ENCODE measurements around the gene TACO1.

TACO1 gene

GRCh38 chr17:63598281-63598680 lies 2.4 kb upstream of the TACO1 start:
- no peak for DNase-seq (ENCODE audit: low spot score)
- FAIRE-seq = no peak

DNA sequence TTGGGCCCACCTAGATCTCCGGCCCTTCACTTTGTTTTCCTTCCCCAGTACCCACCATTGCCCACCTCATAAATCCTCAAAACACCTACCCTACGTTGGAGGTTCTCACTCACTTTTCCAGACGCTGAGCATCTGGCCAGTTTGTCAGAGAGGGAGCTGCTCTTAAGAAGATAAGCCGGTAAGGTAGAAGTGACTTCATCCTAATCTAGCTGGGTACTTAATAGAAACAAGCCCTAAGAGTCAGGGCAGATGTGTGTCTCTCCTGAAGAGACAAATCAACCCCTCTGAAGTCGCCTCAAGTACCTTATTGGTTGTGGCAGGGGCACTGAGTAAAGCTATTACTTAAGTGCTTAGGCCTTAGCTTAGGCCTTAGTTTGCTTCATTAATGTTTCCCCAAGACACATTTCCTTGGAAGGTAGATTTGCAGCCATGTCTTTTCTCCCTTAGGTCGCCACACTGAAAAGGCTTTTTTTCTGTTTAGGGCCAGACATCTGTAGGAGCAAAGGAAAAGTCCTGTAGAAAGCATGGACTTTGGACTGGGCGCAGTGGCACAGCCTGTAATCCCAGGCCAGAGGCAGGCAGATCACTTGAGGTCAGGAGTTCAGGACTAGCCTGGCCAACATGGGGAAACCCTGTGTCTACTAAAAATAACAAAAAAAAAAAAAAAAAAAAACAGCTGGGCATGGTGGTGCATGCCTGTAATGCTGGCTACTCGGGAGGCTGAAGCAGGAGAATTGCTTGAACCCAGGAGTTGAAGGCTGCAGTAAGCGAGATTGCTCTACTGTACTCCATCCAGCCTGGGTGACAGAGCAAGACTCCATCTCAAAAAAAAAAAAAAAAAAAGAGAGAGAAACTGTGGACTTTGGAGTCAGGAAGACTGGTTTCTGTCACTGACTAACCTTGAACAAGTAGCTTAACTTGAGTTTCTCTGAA lies 1.0 kb downstream of the TACO1 start:
- FAIRE-seq = no peak
- DNase-seq (ENCODE audit: low spot score) = no peak

- DNase-seq (ENCODE audit: low spot score) (no peak), FAIRE-seq (peak; percentile 37)
These were observed 9.3 kb downstream of the TACO1 start for GRCh38 chr17:63609816-63610573.

DNA sequence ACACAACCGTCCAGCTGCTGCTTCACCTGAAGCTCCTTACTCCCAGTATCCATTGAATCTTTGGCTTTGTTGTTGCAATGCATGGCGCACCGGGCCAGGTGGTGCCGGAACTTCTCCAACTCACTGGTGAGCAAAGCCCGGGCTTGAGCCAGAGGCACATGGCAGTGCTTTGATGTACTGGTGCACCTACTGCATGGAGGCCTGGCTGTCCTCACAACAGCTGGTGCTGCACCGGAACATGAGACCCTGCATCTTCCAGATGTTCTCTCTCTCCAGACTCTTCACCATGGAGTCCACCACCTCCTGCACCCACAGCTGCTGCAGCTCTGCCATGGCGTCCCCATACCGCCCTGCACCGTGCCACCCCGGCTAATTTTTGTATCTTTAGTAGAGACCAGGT lies 10.2 kb downstream of the TACO1 start:
- DNase-seq (ENCODE audit: low spot score) (no peak), FAIRE-seq (no peak)

DNA sequence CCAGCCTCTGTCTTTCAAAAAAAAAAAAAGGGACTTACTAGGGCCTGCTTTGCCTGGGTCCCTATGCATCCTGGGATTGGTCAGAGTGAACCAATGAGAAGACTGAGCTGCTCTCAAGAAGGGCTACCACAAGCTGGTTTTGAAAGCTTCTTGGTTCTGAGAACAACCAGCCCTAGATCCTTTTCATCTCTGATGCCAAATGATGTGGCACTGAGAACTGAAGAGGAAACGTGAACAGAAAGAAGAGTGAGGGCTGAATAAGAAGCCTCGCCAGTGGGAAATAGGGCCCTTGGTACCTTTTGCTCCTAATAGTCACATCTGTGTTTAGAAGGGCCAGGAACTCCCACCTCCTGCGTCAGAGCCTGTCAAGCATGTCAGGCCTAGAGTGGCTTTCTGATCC lies 10.7 kb downstream of the TACO1 start:
- FAIRE-seq = no peak

GRCh38 chr17:63613663-63614062 lies 13.0 kb downstream of the TACO1 start:
- no peak for FAIRE-seq
- no peak for DNase-seq (ENCODE audit: low spot score)

More for the DNA sequence above, 10.7 kb downstream of the TACO1 start:
- DNase-seq (ENCODE audit: low spot score) = no peak

- FAIRE-seq = no peak
- DNase-seq (ENCODE audit: low spot score) = no peak
These were observed 20.6 kb downstream of the TACO1 start for GRCh38 chr17:63621229-63621683.

DNA sequence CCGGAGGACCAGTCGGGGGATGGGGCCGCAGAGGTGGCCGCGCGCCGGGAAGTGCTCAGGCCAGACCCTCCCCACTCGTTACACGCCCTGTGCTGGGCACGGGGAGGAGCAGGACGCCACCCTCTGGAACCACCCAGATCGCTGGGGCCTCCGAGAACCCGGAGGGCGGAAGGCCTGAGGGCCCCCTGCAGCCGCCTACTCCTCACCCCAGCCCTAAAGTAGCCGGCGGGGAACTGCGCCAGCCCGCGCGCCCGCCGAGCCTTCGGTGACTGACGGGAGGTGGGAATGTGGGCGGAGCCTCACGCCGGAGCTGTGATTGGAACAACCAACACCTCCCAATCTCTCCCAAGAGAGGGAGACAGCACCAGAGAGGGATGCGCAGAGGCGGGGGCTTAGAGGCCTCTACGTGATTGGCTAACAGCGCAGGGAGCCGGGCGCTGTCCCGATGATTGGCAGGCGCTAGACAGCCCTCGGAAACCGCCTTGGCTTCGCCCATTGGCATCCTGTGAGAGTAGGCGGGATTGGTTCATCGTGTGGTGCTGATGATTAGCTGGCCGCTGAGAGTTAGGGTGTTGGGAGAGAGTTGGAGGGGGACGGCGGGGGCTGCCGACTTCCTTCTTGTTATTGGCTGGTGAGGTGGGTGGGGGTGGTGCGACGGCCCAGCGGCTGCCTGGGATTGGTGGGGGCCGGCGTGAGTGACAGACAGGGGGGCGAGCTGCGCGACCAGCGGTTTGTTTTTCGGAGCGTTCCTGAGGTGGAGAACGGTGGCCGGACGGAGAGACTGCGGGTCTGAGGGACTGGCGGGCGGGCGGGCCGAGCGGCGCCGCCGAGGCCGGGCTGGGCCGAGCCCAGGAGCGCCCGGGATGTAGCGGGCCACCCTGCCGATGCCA lies 21.2 kb downstream of the TACO1 start, which contains the start of gene MAP3K3:
MAP3K3 (plus strand) TSS at position 734 of the 890 bp plus-strand sequence. CDS start 343 bp downstream, outside the sequence.
- DNase-seq (ENCODE audit: low spot score) (peak; percentile 100), FAIRE-seq (peak; percentile 94)

DNA sequence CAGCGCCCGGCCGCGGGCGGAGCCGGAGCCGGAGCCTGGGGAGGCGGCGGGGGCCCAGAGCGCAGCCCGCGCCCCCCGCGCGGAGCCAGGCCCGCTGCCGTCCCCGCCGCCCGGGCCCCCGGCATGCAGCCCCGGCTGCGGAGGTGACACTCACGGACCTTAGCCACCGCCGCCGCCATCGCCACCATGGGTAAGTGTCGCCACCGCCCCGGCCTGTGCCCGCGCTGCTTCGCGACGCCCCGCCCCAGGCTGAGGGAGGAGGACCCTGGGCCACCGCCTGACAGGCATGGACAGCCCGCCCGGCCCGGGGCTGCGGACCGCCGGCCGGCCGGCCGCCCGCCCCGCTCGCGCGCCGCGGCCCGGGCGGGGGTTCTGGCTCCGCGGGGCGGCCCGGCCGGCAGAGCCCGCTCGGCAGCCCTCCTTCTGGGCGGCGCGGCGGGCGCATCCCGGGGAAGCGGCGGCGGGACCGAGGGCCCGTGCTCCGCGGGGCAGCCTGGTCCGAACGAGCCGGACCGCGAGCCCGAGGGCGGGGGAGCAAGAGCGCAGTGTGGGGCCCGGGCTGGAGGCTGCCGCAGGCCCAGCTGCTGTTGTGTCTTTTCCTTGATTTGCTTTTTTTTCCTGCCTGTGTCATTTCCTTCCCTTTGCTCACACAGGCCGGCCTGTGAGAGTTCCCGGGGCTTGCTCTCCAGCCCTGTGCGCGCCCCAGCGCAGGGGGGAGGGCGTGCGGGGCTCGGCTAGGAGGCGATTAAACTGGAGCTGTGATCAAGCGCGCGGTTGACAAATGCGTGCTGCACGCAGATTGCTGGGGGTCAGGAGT lies 22.1 kb downstream of the TACO1 start:
- DNase-seq (ENCODE audit: low spot score) = peak; percentile 81
- FAIRE-seq = no peak

GRCh38 chr17:63623786-63624530 lies 23.3 kb downstream of the TACO1 start:
- DNase-seq (ENCODE audit: low spot score) = no peak
- no peak for FAIRE-seq

GRCh38 chr17:63624531-63624880 lies 23.8 kb downstream of the TACO1 start:
- no peak for DNase-seq (ENCODE audit: low spot score)
- no peak for FAIRE-seq

DNA sequence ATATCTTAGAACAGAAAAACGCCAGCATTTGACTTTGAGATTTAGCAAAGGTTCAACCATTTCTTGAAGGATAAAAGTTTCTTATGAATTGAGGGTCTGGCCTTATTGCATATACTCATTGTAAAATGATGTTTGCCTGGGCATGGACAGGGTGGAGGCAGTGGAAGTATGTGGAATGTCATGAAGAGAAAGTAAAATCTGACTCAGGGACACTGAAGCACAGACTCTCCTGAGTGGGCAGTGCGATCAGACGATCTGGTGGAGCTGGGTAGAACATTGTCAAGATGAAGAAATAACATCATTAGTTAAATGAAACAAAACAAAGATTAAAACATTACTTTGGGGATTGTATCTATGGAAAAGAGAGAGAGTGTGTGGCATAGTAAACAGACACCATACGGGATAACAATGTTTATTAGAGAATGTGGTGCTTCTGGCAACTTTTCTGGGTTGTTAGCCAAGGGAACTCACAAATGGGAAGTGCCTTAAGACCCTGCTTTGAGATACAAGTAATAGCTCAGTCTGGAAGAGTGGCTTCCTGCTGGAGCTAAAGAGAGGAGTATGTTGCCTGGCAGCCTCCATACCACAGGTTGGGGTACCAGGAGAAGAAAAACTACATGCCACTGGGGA lies 26.0 kb downstream of the TACO1 start:
- FAIRE-seq (no peak), DNase-seq (ENCODE audit: low spot score) (no peak)

DNA sequence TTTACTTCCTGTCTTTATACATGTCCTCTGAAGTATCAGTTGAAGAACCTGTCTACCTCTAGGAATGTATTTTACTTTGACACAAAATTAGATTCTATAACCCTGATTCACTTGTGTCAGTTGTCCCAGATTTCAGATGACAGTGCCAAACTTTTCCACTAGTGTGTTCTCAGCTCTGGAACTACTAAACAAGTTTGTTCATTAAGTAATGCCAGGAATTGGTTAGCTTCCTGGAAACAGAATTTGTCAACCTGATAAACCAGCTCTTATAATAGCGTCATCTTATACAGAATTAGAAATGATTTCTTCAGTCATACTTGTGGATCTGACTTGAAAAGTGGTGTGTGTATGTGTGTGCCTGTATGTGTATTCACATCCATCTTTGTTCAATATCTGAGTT lies 28.9 kb downstream of the TACO1 start:
- no peak for FAIRE-seq
- no peak for DNase-seq (ENCODE audit: low spot score)

DNA sequence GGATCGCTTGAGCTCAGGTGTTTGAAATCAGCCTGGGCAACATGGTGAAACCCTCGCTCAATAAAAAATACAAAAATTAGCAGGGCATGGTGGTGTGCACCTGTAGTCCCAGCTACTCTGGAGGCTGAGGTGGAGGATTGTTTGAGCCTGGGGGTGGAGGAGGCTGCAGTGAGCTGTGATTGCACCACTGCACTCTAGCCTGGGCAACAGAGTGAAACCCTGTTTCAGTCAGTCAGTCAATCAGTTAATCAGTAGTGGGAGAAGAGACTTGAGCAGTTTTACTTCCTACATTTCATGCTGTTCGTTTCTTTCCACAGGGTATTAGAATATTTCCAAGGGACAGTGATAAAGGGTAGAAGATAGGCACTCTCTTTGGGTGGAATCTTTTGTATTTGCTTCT lies 30.4 kb downstream of the TACO1 start:
- FAIRE-seq = no peak
- no peak for DNase-seq (ENCODE audit: low spot score)

GRCh38 chr17:63631626-63632025 lies 30.9 kb downstream of the TACO1 start:
- FAIRE-seq = no peak
- DNase-seq (ENCODE audit: low spot score) = no peak

GRCh38 chr17:63633742-63634141 lies 33.0 kb downstream of the TACO1 start:
- no peak for FAIRE-seq
- DNase-seq (ENCODE audit: low spot score) = no peak

GRCh38 chr17:63634163-63634562 lies 33.5 kb downstream of the TACO1 start:
- FAIRE-seq (no peak), DNase-seq (ENCODE audit: low spot score) (no peak)

GRCh38 chr17:63634816-63635215 lies 34.1 kb downstream of the TACO1 start:
- FAIRE-seq = no peak
- no peak for DNase-seq (ENCODE audit: low spot score)

- FAIRE-seq (no peak), DNase-seq (ENCODE audit: low spot score) (no peak)
These were observed 34.6 kb downstream of the TACO1 start for GRCh38 chr17:63635290-63635689.

Measured in urothelium cell line (cell line).